ENCODE data around the gene PARP15. TPM values are rescaled to one million over a fixed set of nuclear protein-coding genes. Genes with fewer than 3 reads are reported as not detected.

Gene PARP15
- total RNA-seq, 1 donor from 2014 or later, result 2.9 TPM

- no peak for DNase-seq (ENCODE audit: low spot score)
Measured at GRCh38 chr3:122568755-122569154, 8.7 kb upstream of the PARP15 start.

GRCh38 chr3:122572940-122573412 is 4.5 kb upstream of the PARP15 start:
- no peak for DNase-seq (ENCODE audit: low spot score)

GRCh38 chr3:122576174-122576940 is 1.1 kb upstream of the PARP15 start:
- no peak for DNase-seq (ENCODE audit: low spot score)

GRCh38 chr3:122578069-122578740 is 755 bp downstream of the PARP15 start:
- DNase-seq (ENCODE audit: low spot score), result no peak

GRCh38 chr3:122580470-122580869 is 3.0 kb downstream of the PARP15 start:
- no peak for DNase-seq (ENCODE audit: low spot score)

- DNase-seq (ENCODE audit: low spot score), result no peak
Measured at GRCh38 chr3:122581622-122582021, 4.2 kb downstream of the PARP15 start.

- no peak for DNase-seq (ENCODE audit: low spot score)
Measured at GRCh38 chr3:122582390-122582789, 4.9 kb downstream of the PARP15 start.

GRCh38 chr3:122586098-122586497 is 8.6 kb downstream of the PARP15 start:
- no peak for DNase-seq (ENCODE audit: low spot score)

GRCh38 chr3:122586773-122587485 is 9.5 kb downstream of the PARP15 start:
- no peak for DNase-seq (ENCODE audit: low spot score)

- DNase-seq (ENCODE audit: low spot score), result no peak
Measured at GRCh38 chr3:122587572-122587971, 10.1 kb downstream of the PARP15 start.

GRCh38 chr3:122589297-122589696 is 11.8 kb downstream of the PARP15 start:
- DNase-seq (ENCODE audit: low spot score), result no peak

- no peak for DNase-seq (ENCODE audit: low spot score)
Measured at GRCh38 chr3:122590610-122591009, 13.2 kb downstream of the PARP15 start.

- DNase-seq (ENCODE audit: low spot score), result no peak
Measured at GRCh38 chr3:122594025-122594424, 16.6 kb downstream of the PARP15 start.

GRCh38 chr3:122598151-122598550 is 20.7 kb downstream of the PARP15 start:
- DNase-seq (ENCODE audit: low spot score), result no peak

- no peak for DNase-seq (ENCODE audit: low spot score)
Measured at GRCh38 chr3:122598556-122598955, 21.1 kb downstream of the PARP15 start.

GRCh38 chr3:122602011-122602710 is 24.7 kb downstream of the PARP15 start:
- no peak for DNase-seq (ENCODE audit: low spot score)

GRCh38 chr3:122603056-122603455 is 25.6 kb downstream of the PARP15 start:
- no peak for DNase-seq (ENCODE audit: low spot score)

GRCh38 chr3:122606330-122606729 is 28.9 kb downstream of the PARP15 start:
- DNase-seq (ENCODE audit: low spot score), result no peak

- DNase-seq (ENCODE audit: low spot score), result no peak
Measured at GRCh38 chr3:122608916-122609315, 31.5 kb downstream of the PARP15 start.

GRCh38 chr3:122609798-122610559 is 32.5 kb downstream of the PARP15 start:
- no peak for DNase-seq (ENCODE audit: low spot score)

GRCh38 chr3:122612696-122613095 is 35.2 kb downstream of the PARP15 start:
- no peak for DNase-seq (ENCODE audit: low spot score)

Data from mesenteric fat pad (tissue), 1 donor.